Measurements from ENCODE around the gene GABRG3.

DNA sequence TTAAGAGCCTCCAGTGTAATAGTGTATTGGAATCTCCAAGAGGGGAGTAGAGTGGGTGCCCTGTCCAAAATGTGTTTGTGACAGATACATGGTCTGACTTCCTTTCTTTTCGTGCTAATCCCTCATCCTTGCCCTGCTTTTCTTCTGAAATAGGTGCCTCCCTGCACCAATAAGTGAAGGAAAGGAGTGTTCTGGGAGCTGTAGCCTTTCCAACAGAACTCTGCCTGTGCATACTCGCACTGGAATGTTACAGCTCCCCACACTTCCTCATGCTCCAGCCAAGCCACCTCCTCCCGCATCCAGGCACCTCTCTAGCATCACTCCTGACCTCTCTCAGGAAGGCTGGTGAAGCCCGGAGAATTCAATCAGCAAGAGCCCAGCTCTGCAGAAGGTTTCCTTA lies 478.0 kb downstream of the GABRG3 start:
- TF ChIP-seq, protein P1, sequence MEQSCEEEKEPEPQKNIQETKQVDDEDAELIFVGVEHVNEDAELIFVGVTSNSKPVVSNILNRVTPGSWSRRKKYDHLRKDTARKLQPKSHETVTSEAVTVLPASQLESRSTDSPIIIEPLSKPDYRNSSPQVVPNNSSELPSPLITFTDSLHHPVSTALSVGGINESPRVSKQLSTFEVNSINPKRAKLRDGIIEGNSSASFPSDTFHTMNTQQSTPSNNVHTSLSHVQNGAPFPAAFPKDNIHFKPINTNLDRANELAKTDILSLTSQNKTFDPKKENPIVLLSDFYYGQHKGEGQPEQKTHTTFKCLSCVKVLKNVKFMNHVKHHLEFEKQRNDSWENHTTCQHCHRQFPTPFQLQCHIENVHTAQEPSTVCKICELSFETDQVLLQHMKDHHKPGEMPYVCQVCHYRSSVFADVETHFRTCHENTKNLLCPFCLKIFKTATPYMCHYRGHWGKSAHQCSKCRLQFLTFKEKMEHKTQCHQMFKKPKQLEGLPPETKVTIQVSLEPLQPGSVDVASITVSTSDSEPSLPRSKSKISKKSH (CRISPR knock-in tag; IDR thresholded peaks at IDR 0.05) = no peak
- TF ChIP-seq, protein P2, sequence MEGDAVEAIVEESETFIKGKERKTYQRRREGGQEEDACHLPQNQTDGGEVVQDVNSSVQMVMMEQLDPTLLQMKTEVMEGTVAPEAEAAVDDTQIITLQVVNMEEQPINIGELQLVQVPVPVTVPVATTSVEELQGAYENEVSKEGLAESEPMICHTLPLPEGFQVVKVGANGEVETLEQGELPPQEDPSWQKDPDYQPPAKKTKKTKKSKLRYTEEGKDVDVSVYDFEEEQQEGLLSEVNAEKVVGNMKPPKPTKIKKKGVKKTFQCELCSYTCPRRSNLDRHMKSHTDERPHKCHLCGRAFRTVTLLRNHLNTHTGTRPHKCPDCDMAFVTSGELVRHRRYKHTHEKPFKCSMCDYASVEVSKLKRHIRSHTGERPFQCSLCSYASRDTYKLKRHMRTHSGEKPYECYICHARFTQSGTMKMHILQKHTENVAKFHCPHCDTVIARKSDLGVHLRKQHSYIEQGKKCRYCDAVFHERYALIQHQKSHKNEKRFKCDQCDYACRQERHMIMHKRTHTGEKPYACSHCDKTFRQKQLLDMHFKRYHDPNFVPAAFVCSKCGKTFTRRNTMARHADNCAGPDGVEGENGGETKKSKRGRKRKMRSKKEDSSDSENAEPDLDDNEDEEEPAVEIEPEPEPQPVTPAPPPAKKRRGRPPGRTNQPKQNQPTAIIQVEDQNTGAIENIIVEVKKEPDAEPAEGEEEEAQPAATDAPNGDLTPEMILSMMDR (IDR thresholded peaks at IDR 0.05 in 2 of 3, conservative IDR thresholded peaks at IDR 0.05 in 1 of 3; ENCODE audit: insufficient read depth in 2 of 3, low read depth in 1 of 3, low read length in 3 of 3) = no peak
- TF ChIP-seq EP300 (IDR thresholded peaks at IDR 0.05; ENCODE audit: low read length) (no peak), FOXA3 (CRISPR knock-in tag; conservative IDR thresholded peaks at IDR 0.05 in 1 of 2, IDR thresholded peaks at IDR 0.05 in 1 of 2) (no peak)
- TF ChIP-seq, protein P3, sequence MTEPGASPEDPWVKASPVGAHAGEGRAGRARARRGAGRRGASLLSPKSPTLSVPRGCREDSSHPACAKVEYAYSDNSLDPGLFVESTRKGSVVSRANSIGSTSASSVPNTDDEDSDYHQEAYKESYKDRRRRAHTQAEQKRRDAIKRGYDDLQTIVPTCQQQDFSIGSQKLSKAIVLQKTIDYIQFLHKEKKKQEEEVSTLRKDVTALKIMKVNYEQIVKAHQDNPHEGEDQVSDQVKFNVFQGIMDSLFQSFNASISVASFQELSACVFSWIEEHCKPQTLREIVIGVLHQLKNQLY (CRISPR knock-in tag; conservative IDR thresholded peaks at IDR 0.05) = no peak
- TF ChIP-seq, protein P4, sequence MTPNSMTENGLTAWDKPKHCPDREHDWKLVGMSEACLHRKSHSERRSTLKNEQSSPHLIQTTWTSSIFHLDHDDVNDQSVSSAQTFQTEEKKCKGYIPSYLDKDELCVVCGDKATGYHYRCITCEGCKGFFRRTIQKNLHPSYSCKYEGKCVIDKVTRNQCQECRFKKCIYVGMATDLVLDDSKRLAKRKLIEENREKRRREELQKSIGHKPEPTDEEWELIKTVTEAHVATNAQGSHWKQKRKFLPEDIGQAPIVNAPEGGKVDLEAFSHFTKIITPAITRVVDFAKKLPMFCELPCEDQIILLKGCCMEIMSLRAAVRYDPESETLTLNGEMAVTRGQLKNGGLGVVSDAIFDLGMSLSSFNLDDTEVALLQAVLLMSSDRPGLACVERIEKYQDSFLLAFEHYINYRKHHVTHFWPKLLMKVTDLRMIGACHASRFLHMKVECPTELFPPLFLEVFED (CRISPR knock-in tag; conservative IDR thresholded peaks at IDR 0.05) = no peak

Measured in K562 (cell line).